DMS79 (cell line): ENCODE measurements around the gene ENGASE.

Source experiments
- DNase-seq: peaks from one replicate; lab custom pipeline; 2025; lab: John Stamatoyannopoulos, UW

Gene ENGASE

DNA sequence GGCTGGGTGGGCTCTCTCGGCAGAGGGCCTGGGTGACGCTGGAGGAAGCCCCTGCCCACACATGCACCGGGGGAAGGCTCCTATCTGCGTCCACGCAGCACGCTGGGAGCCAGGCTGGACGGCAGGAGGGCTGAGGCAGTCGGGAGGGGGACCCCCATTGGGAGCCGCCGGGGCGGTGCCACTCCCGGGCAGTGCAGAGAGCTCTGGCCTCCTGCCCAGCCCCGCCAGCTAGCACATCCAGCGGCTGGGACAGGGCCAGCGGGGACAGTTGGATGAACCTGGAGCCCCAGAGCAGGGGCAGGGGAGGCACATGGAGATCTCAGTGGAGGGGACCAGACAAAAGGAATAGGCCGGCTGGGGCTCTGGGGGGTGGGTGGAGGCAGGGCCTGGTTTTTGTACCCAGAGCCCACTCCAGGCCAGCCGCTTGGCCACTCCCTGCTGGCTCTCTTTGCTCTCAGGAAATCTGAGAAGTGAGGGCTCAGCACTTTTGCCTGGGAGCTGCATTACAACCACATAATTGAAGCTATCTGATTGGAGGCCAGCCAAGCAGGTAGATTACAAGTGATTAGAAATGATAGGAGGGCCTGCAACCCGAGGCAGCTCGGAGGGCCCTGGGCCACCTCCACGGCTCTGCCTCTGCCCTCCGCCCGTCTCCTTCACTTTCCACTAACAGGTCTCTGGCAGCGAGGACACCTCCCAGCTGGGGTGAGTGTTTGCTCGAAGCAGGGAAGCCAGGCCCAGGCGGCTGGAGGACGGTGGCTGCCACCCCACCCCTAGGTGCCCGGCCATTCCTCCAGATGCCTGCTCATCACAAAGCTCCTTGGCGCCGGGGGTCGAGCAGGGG, 40.1 kb downstream of the ENGASE start:
- DNase-seq: peak; percentile 91

DNA sequence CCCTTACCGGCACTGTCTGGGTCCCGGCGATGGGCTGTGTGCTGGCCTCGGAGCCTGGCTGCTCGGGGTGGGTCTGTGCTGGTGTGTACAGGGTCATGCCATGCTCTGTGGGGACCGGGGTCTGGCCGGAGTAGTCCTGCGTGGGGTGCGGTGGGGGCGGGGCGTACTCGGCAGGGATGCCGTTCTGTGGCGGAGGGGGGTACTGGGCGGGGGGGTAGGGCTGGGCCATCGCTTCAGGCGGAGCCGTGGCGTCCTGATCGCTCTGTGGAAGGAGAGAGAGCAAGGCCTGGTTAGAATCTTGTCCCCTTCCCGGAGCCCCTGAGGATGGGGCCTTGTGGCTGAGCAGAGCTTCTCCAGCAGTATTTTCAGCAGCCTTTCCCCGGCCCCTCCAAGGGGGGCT, 40.9 kb downstream of the ENGASE start:
- no peak for DNase-seq

DNA sequence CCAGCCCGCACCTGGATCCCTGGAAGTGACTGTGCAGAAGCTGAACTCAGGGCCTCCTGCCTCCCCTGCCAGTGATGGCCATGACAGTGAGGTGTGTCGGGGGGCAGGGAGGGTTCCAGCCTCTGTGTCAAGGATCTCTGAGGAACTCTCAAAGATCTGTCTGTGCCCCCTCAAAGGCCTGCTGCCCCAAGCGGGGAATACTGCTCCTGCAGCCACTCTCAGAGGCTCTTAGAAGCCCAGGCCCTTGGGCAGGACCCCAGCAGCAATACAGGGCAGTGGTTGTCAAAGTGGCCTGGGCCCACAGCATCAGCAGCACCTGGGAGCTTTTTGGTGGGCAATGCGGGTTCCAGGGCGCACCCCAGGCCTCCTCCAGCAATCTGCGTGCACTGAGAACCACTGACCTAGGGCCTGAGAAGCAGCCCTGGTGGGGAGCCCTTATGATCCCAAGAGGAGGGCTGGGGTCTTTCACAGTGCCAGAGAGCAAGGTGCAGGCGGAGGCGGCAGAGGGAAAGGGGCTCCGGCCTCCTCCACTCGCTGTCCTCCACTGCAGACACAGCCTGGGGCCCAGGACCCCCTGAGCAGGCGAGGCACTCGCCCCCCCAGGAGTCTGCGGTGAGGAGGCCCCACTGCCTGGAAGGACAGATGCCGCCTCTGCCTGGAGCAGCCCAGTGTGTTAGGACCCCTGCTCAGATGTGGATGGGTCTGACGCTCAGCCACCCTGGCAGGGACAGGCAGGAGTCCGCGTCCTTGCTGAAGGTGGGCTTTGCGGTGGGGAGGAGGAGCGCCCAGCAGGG, 42.1 kb downstream of the ENGASE start:
- no peak for DNase-seq

DNA sequence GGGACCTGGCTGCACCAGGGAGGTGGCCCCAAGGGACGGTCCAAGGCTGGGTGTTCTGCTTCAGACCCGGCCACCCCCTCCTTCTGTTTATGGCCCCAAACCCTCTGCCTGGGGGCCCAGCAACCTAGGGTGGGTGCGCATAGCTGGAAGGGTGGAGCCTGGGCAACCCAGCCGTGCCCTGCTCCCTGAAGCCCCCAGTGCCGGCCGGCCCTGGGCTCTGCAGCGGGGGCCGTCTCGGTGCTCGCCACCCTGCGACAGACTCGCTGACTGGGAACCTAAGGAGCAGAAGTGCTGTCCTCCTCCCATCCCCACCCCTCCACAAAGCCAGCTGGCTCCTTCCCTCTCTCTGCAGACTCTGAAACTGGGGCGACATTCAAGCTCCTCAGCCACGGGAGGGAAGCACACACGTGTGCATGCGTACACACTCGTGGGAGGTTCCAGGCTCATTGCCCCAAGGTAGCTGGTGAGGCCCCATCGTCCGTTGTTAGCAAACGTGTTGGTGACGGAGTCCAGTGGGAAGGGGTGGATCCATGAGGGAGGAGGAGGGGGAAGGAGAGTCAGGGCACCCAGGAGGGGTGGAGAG, 43.4 kb downstream of the ENGASE start:
- DNase-seq: no peak

DNA sequence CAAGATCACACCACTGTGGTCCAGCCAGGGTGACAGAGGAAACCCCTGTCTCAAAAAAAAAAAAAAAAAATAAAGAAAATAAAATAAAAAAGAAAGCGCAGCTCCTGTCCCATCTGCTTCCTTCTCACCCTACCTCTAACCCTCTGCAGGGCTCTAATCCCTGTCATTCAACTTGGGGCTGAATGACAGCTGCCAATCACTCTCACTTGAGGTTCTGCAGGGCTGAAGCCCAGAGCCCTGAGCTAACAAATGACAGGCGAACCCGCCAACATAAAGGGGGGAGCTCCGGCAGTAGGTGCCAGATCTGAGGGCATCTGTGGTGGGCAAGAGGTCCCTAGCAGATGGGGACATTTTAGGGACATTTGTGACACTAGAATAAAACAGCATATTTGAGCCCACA, 44.3 kb downstream of the ENGASE start:
- no peak for DNase-seq

DNA sequence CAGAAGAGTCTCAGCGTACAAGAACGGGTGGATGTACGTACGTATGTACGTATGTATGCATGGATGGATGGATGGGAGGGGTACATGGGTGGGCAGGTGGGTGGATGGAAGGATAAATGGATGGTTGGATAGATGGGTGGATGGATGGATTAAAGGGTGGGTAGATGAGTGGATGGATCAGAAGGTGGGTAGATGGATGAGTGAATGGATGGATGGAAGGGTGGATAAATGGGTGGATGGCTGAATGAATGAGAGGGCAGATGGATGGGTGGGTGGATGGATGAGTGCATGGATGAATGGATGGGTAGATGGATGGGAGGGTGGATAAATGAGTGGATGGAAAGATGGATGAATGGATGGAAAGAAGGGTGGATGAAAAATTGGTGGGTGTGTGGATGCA, 45.6 kb downstream of the ENGASE start:
- no peak for DNase-seq

DNA sequence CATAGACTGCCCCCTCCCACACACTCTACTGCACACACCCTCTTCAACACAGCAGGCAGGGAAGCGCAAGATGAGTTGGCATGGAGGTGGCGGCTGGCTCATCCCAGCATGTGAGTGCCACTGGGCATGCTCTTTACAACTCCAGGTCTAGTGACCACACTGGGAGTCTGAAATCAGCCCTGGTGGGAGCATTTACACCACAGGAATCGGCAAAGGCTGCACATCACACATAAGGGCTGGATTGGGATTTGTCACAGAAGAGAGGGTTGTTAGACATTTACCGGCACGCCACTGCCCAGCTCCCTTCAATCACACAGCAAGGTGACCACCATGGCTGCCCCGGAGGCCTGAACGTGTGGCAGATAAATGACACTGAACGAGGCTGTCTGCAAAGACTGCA, 49.4 kb downstream of the ENGASE start:
- no peak for DNase-seq

DNA sequence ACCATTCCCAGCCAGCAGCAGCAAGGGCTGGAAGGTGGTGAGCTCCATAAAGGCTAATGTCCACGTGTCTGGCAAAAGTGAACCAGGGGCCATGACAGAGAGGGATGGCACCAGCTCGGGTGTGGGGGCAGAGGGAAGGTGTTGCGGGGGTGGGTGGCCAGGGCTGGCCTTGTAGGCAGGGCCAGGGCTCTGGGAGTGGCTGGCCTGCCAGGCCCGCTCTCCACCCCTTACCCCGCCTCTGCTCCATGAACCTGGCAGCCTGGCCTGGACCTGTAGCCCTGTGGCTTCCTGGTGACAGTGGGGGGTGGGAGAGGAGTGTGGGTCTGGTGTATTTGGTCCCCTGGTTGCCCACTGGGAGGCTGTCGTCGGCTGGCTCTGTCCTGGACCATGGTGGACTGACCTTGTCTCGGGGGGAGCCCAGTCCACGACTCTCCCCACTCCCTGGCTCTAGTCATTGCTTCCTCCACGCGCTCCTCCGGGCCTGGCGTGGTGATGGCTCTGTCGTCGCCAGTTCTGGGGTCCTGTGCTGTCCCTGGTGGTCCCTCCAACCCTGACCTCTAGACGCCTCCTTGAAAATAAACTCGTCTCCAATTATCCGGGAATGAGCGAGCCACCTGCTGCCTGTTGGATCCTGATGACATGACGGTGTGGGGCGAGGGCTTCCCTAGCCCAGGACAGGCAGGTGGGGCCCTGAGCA, 50.0 kb downstream of the ENGASE start:
- no peak for DNase-seq

DNA sequence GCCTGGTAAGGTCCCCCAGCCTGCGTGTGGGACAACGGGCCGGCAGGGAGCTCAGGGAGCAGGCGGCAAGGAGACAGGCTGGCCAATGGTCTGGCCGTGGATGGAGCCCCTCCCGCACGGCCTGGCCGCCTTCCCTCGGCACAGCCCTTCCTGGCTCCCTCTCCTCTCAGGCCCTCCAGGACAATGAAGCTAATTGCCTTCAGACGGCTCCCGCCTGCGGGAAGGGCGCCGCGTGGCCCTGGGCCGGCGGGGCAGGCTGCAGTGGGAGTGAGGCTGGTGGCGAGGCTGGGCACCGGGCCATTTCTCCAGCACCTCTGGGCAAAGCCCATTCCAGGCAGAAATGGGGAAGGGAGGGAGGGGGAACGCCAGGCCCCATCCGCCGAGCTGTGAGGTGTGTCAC, 50.9 kb downstream of the ENGASE start:
- no peak for DNase-seq

DNA sequence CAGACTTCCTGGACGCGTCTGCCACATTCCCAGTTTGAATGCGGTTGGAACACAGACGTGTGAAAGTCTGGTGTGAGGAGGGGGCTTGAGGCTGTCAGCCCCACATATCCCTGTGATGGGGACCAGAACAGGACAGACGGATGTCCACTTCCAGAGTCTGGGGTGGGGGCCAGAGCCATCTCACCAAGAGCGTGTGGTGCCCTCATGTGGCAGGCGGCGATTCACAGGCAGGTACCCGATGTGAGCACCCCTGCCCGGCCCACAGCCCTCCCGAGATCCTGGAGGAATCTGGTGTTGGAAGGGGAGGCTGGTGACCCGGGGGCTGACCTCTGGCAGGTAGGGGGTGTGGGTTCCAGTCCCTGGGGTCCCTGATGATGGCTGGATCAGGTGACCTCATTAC, 51.5 kb downstream of the ENGASE start:
- no peak for DNase-seq

DNA sequence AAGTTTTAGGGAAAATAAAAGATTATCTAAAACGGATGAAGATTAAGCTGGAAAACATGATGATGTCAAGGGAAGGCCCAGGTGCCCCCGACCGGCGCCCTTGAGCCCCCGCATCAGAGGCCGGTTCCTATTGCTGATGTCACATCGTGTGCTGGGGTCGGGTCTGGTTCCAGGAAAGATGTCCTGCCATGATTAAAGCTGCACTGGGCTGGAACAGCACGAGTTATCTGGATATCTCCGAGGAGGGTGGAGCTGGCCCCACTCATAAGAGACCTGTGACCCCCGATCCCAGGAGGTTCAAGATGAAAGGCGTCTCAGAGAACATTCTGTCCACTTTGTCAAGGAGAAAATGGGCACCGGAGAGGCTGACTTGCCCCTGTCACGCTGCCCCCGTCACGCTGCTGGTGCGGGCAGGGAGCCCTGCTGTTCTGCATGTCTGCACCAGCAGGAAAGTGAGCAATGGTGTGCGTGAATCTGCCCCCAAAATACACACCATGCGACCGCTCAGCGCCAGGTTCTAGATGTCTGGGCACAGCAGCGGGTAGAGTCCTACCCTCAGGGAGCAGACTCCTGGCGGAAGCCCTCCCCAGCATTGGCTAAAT, 53.0 kb downstream of the ENGASE start:
- DNase-seq: no peak

DNA sequence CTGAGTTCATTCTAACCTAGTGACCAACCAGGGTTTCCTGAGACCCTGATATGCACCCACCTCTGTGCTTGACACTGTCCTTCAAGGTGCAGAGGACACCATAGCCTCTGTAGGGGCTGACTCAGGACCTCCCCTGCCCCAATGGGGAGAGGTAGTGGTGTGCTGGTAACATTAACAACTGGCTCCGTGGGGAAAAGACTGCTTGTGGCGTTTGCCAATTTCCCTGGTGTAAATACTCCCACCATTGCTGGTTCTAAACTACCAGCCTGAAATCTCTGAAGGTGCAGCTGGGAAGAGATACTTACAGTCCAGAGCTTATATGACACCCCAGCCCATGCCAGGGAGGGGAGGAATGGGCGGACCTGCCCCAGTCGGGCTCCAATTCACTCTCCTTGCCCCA, 54.9 kb downstream of the ENGASE start:
- DNase-seq: no peak

DNA sequence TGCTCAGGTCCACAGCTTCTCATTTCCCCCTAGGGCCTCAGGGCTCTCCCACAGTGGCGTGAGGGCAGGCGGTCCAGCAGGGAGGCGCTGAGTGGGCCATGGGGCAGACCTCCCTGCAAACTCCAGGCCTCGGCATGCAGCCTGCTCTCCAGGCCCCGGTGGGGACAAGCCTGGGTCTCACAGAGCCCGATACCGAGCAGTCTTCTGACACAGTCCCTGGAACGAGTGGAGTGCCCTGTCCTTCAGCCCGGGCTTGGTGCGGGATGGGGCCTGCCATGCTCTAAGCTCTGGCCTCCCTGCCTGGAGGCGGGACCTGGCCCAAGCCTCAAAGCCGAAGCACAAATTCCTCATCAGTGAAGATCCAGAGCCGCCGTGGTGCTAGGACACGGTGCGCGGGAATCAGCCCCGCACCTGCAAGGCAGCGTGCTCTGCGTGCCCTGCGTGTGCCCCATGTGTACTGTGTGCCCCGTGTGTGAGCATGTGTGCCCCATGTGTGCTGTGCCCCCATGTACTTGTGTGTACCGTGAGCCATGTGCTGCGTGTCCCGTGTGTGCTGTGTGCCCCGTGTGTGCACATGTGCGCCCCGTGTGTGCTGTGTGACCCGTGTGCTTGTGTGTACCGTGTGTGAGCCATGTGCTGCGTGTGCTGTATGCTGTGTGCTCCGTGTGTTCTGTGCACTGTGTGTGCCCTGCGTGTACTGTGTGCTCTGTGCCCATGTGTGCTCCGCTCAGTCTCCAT, 56.1 kb downstream of the ENGASE start:
- DNase-seq: no peak

DNA sequence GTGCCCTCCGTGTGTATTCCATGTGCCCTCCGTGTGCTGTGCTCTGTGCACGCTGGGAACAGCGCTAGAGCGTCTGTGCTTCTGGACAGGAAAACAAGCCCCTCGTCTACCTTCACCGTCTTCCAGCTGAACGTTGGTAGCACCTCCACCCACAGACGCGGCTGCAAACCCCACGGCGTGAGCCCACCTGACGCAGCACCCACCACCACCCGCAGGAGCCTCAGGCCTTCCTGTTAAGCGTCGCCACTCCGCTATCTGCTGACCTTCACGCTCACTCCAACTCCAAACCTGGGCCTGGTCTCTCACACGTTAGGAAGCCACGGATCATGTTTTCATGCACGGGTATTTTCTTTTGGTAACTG, 56.6 kb downstream of the ENGASE start:
- no peak for DNase-seq

DNA sequence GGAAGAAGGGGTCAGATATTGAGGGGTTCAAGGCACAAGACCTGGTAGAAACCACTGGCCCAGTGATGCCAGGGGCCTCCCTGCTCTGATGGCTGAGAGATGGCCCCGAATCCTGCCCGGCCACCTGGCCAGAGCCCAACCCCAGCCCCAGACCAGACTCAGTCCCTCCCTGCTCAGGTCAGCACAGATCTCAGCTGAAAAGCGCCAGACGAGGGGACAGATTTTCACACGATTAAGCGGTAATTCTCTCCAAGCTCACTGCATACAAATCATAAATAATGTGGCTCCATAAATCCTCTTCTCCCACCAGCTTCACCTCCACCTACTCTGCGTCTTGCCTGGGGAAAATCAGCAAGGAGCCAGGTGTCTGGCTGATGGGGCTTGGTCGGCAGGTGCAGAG, 57.1 kb downstream of the ENGASE start:
- no peak for DNase-seq

DNA sequence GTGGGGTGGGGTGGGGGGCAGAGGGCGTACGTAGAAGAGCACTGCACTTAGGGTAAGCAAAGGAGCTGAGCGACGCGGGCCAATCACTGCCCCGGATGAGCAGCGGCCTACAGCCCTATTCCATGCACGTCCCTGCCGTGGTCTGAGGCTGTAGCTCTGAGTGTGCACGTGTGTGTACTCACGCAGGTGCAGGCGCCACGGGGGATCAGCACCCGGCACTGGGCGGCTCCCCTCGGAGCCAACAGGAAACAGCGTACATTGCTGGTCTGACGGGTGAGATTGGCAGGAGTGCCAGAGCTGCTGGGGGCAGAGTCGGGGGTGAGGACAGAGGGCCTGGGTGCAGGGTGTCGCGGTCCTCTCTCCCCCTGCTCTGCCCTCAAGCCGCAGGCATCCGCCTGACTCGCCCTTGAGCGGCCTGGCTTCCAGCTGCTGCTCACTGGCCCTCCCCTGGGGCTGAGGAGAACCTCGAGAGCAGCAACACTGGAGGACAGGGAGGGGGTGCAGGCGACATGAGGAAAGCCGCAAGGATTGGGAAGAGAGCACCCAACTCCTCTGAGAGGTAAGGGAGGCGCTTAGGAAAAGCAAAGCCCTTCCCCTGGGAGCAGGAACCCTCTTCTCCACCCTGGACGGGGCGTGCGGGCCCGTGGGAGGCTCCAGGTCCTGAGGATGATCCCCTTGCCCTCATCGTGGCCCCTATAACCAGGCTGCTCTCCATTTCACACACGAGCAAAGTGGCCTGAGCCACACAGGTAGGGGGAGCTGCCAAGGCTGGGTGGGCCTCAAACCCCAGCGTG, 57.8 kb downstream of the ENGASE start:
- peak; percentile 20 for DNase-seq

DNA sequence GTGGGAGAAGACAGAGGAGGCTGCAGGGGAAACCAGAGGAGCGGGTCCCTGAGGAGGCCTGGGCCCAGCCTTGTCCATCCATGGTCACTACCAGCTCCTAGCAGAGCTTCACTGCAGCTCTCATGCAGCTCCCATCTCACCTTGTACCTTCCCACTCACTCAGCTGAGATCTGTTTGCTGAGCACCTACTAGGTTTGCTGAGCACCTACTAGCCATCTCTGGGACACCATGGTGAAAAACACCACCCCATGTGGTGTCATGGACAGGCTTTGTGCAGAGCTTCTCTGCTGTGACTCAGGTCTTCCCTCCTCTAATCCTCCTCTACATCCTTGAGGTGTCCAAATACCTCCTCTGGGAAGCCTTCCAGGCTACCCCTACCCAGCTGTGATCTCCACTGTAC, 58.6 kb downstream of the ENGASE start:
- DNase-seq: no peak

DNA sequence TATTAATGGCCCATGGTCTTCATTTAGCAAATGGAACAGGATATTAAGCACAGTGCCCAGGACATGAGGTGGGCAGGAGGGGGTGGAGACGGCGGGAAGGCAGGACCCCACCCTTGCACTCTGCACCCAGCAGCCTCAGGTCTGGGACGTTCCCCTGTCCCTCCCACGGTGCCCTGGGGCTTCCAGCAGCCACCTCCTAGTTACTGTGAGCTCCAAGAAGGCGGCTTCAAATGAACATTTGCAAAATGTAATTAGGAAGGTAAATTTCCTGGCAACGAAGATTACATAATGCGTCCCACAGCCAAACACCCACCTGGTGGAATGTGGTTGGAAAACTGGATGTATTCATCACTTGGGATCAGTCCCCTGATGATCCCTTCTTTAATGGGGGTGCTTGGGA, 59.4 kb downstream of the ENGASE start:
- no peak for DNase-seq

DNA sequence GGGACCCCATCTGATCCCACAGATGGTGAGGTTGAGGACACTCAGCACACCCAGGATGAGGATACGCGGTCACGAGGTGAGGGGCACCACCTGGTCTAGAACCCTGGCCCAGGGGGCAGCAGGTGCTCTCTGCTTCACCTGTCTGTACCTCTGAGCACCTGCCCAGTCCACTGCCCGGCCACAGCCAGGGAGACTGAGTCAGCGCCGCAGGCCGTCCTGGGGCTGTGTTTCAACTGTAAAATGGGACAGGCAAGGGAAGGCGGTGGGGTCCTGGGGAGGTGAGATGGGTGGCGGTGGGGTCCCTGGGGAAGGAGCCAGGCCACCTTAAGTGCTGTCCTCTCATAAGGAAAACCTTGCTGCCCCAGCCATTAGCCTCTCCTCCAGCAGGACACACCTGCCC, 60.4 kb downstream of the ENGASE start:
- DNase-seq: no peak

DNA sequence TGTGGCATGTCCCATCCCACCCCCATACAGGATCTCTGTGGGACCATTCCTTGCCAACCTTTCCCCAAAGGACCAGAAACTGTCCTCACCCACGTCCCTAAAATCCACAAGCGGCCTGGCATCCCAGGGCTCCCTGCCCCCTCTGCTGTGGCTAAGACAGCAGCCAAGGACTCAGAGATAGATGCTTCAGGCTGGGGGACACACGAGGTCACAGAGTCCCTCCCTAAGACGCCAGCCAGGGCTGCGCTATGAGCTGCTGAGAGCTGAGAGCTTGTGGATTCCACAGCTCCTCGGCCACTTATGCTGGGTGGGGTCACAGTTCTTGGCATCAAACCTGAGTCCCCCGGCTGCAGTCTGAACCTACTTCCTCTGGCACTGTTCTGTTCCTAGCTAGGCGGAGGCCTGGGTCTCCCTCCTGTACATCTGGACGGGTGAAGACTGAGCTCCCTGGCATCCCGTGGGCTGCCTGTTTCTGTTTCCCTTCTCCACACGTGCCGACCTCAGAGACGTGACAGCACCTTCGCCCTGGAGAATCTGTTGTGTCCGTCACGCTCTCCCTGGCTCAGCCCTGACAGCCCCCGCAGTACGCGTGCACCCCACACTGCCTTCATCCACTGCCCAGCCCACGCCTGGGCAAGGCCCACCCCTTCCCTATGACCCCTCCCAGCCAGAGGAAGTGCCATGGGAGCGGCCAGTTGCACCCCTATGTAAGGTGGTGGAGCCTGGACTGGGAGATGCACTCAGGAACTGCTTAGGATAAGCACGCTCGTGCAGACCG, 61.2 kb downstream of the ENGASE start:
- DNase-seq: no peak
